Loucy (cell line): ENCODE data around the gene TNFAIP8.

Source experiments
- EZH2phosphoT487 ChIP-seq: fragments of 200-600 bp; IDR thresholded peaks from 2 replicates; pipeline ENCODE4 v1.6.1; 2018; ENCODE audit warnings: antibody characterized with exemption, mild to moderate bottlenecking, moderate library complexity, borderline replicate concordance
- TF ChIP-seq, protein P1 (sequence below): fragments of 200-600 bp; sonication (generic); conservative IDR thresholded peaks from 2 replicates; pipeline ENCODE4 v1.5.1; 2014; ENCODE audit warnings: mild to moderate bottlenecking, antibody characterized with exemption, low read length

DNA sequence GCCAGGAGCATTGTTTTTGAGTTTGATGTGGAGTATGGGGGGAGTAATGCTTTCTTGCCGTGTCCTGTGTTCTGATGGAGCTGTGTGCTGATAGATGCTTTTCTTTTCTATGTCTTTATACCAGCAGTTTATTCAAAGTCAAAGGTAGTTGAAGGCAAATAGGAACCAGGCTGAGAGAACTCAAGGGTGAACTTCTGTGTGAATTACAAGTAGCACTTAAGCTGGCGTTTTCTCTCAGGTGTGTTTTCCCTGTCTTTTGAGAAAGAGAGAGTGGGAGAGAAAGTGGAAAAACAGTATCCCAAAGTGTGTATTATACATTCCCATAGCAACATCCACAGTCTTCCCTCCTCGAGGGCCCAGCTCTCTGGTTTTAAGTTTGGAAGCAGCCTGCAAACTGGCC is 1.5 kb downstream of the TNFAIP8 start:
- TF ChIP-seq, protein P1, sequence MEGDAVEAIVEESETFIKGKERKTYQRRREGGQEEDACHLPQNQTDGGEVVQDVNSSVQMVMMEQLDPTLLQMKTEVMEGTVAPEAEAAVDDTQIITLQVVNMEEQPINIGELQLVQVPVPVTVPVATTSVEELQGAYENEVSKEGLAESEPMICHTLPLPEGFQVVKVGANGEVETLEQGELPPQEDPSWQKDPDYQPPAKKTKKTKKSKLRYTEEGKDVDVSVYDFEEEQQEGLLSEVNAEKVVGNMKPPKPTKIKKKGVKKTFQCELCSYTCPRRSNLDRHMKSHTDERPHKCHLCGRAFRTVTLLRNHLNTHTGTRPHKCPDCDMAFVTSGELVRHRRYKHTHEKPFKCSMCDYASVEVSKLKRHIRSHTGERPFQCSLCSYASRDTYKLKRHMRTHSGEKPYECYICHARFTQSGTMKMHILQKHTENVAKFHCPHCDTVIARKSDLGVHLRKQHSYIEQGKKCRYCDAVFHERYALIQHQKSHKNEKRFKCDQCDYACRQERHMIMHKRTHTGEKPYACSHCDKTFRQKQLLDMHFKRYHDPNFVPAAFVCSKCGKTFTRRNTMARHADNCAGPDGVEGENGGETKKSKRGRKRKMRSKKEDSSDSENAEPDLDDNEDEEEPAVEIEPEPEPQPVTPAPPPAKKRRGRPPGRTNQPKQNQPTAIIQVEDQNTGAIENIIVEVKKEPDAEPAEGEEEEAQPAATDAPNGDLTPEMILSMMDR = no peak
- TF ChIP-seq EZH2phosphoT487 = no peak
